Endometrial microvascular endothelial cells (primary cell): ENCODE results near the gene BASP1. TPM values are rescaled to one million over a fixed set of nuclear protein-coding genes. Genes with fewer than 3 reads are reported as not detected.

Source experiments
- in situ Hi-C: cut with HindIII; loops from 2 replicates; pipeline ENCODE4 v1.10.0; 2017; ENCODE audit warnings: low sequenced_read_pairs, low pct_unique_long_range_greater_than_20kb; ENCODE audit errors: inconsistent ontology term
- total RNA-seq: library from RNA; depleted of rRNA; stranded (reverse); fragments of >200 nt; gene quantifications from one replicate; pipeline ENCODE4 v1.2.3, GENCODE V29; 2015; ENCODE audit errors: inconsistent ontology term

BASP1 gene, protein sequence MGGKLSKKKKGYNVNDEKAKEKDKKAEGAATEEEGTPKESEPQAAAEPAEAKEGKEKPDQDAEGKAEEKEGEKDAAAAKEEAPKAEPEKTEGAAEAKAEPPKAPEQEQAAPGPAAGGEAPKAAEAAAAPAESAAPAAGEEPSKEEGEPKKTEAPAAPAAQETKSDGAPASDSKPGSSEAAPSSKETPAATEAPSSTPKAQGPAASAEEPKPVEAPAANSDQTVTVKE
- 117 TPM for total RNA-seq

DNA sequence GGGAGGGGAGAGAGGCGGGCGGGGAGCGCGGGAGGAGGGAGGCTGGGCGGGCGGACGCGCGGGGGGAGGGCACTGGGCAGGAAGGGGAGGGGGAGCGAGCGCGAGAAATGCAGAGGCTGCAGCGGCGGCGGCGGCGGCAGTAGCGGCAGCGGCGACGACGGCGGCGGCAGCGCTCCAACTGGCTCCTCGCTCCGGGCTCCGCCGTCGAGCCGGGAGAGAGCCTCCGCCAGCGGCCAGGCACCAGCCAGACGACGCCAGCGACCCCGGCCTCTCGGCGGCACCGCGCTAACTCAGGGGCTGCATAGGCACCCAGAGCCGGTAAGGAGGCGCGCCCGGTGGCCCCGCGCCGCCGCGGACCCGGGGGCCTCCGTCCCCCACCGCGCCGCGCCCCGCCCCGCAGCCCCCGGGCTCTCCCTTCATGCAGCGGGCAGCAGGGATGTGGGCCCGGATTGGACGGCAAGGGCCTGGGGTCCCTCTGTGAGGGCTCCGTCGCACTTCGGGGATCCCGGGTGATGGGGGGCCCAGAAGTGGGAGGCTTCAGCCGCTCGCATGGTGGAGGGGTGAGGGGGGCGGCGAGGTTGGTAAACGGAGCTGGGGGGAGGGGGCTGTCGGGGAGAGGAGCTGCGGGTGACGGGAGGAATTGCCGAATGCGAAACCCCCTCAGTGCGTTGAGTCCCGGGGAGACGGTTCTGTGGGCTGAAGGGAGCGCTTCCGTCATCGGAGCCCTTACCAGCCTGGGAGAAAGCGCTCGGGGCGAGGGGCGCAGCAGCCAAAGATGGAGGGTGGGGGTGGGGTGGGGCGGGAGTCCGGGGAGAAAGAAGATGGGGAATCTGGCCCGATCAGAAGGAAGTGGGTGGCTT, at the start of gene BASP1:
BASP1 (plus strand) TSS at position 139 of the 860 bp plus-strand sequence. CDS start 57,586 bp downstream, outside the sequence.
- in situ Hi-C loops = no loop called here

DNA sequence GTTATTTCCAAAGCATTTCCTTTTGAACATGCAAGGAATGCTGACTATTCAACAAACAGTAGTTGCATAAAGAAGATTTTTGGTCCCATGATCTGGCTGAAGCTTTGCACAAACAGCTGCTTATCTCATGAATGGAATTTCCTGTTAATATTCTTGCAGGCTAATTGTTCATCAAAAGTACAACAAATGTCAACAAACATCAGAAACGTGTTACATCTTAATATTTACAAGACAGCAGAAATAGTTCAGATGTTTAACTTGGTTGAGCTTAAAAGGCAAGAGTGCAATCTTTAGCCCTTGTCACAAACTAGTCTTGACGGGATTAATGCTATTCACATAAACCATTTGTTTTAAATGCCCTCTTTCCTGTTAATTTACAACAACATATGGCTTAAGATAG, 47.9 kb upstream of the BASP1 start:
- in situ Hi-C loops = no loop called here

DNA sequence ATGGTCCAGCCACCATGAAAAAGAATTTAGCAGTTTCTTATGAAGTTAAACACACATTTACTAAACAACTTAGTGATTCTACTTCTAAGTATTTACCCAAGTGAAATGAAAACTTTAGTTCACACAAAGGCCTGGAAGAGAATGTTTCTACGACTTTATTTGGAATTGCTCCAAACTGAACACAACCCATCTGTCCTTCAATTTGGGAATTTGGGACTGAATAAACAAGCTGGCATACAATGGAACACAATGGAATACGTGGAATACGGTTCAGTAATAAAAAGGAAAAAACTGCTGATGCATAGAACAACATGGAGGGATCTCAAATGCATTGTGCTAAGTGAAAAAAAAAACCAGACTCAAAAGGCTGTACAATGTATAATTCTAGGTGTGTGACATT, 44.6 kb upstream of the BASP1 start:
- in situ Hi-C loops = no loop called here

- in situ Hi-C loops = loop anchor here (25.0 kb wide), 1 partner anchor 388 kb away; no protein-coding TSS in a partner anchor
These were observed 42.5 kb upstream of the BASP1 start for GRCh38 chr5:17174965-17175364.

DNA sequence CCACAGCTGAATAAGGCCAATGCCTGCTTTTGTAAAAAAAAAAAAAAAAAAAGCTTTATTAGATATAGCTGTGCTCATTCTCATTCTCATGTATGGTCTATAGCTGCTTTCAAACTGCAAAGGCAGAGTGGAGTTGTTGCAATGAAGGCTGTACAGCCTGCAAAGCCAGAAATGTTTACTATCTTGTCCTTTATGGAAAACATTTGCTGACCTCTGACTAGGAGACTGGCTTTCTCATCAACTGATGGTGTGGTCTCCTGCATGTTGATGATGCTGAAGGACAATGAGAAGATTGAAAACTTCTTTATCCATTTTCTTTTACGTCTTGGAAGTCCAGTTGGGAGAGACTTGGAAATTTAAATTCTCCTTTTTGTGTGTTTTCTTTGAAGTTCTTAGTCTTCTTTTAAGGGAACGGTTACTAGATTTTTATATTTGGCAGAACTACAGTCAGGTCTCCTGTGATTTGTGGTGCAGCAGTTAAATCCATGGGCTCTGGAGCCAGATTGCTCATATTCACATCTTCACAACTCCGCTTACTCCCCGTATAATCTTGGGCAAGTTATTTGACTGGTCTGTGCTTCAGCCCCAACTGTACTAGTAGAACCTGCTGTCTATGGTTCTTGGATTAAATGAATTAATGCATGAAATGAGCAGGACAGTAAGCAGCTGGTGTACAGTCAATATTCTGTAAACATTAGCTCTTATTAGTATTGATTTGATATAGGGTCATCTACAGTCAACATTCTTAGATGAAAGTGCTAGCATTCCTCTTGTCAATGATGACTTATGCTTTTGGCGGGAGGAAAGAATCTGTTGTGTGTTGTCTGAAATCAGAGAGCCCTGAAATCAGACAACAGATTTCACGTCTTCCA, 39.7 kb upstream of the BASP1 start:
- in situ Hi-C loops = loop anchor here (25.0 kb wide), 1 partner anchor 390 kb away; no protein-coding TSS in a partner anchor

DNA sequence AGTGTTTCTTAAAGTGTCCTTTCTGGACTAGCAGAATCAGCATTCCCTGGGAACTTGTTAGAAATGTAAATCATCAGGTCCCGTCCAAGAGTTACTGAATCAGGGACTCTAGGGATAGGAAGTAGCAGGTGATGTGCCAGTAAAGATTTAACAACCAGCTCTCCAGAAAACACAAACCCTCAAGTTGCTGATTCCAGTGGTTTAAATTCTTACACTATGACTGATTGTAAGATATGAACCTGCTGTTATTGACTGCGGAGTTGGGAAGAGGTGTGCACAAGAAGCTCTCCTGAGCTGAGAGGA, 39.1 kb upstream of the BASP1 start:
- in situ Hi-C loops = loop anchor here (25.0 kb wide), 1 partner anchor 391 kb away; no protein-coding TSS in a partner anchor

DNA sequence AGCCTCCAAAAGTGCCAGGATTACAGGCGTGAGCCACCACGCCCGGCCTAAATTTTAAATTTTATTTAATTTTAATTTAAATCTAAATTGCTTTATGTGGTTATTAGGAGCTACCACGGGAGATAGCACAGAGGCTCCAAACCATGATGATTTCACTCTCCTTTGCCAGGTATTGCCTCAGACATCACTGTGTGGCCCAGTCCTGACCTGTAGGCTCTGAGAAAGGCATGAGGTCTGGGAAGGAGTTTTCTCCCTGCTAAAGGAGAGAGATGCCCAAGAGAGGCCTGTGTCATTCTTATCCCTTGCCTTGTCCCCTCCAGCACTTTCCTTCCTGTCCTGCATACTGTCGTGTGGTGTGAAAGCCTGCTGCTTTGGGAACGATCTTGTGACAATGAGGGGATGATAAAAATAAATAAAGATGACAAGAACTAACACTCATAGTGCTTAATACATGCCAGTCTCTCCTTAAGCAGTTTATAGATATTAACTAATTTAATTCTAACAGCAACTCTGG, 37.0 kb upstream of the BASP1 start:
- in situ Hi-C loops = loop anchor here (25.0 kb wide), 1 partner anchor 393 kb away; no protein-coding TSS in a partner anchor

GRCh38 chr5:17180864-17181723, 36.3 kb upstream of the BASP1 start:
- in situ Hi-C loops = loop anchor here (25.0 kb wide), 1 partner anchor 394 kb away; no protein-coding TSS in a partner anchor

DNA sequence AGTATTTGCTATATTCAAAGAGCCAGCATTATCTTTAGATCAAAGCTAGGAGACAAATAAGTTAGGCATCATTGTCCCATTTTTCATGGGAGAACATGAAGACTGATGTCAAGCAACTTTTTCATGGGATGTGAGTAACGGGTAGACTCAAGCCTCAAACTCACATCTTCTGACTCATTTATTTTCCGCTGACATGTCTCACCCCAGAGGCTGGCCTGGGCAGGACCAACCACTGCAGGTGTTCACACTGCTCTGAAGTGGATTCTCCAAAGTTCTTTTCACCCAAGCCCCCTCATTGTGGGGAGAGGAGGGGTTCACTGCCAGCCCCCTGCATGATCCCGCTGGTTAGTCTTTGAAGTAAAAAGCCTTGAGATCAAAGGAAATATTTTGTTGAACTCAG, 34.9 kb upstream of the BASP1 start:
- in situ Hi-C loops = loop anchor here (25.0 kb wide), 1 partner anchor 395 kb away; no protein-coding TSS in a partner anchor

DNA sequence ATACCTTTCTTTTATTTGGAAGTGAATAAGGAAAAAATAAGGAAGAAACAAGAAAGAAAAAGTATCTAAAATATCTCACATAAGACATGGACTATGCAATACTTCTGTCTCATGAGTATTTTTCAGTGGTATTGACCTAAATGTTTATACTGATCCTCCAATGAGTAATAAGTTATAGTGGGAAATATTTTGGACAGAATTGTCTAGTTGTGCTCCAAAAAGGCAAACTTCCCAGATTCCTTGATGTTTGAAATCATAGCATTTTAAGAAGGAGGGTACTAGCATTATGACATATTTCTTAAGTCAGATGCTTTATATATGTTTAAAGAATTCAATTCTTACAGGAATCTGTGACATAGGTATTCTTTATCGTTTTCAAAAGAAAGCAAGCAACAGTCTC, 34.5 kb upstream of the BASP1 start:
- in situ Hi-C loops = loop anchor here (25.0 kb wide), 1 partner anchor 396 kb away; no protein-coding TSS in a partner anchor

GRCh38 chr5:17183831-17184230, 33.6 kb upstream of the BASP1 start:
- in situ Hi-C loops = loop anchor here (25.0 kb wide), 1 partner anchor 397 kb away; no protein-coding TSS in a partner anchor

- in situ Hi-C loops = loop anchor here (25.0 kb wide), 1 partner anchor 397 kb away; no protein-coding TSS in a partner anchor
These were observed 32.8 kb upstream of the BASP1 start for GRCh38 chr5:17184588-17184987.

DNA sequence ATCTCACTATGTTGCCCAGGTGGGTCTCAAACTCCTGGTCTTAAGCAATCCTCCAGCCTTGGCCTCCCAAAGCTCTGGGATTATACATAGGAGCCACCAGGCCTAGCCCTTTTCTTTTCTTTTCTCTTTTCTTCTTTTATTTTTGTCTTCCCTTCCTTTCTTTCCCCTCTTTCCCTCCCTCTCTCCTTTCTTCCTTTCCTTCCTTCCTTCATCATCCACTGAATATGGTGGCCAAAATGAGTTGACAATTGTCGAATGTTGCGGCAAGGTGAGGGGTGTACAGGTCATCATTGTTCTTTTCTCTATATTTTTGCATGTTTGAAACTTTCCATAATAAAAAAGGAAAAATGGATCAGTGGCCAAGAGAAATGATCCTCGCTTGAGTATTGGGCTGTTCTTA, 32.1 kb upstream of the BASP1 start:
- in situ Hi-C loops = loop anchor here (25.0 kb wide), 1 partner anchor 398 kb away; no protein-coding TSS in a partner anchor

GRCh38 chr5:17185773-17186172, 31.7 kb upstream of the BASP1 start:
- in situ Hi-C loops = loop anchor here (25.0 kb wide), 1 partner anchor 398 kb away; no protein-coding TSS in a partner anchor

GRCh38 chr5:17186256-17186655, 31.2 kb upstream of the BASP1 start:
- in situ Hi-C loops = loop anchor here (25.0 kb wide), 1 partner anchor 399 kb away; no protein-coding TSS in a partner anchor

DNA sequence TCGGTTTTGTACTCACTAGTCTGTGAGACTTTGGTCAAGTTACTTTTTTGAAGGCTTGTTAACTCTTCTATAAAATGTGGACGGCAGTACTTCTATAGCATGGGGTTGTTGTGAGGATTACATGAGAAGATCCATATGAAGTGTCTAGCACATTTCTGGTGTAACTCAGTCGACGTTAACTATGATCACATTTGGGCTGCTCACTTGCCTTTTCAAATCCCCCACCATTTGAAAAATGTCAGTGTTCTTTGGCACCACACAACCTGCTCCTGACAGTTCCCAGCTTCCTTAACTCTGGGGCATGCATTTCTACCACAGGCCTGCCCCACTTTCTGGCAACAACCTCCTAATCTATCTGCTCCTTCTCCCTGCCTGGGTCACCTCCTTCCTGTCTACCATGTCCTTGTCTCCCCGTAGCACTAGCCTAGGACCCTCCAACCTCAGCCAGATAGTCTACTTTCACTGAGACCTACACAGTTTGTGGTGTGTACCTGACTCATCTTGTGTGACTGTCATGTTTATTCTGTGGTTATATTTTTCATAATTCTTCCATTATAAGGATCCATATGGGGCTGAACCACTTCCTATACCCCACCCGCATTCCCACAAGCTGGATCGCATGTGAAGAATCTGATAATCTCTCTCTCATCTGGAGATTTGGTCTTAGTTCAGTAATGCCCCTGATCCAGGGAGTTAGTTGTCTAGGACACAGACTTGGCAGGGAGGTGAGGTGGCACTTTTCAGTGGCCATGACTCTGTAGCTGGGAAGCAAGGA, 30.2 kb upstream of the BASP1 start:
- in situ Hi-C loops = loop anchor here (25.0 kb wide), 1 partner anchor 400 kb away; no protein-coding TSS in a partner anchor

- in situ Hi-C loops = loop anchor here (25.0 kb wide), 1 partner anchor 400 kb away; no protein-coding TSS in a partner anchor
These were observed 29.7 kb upstream of the BASP1 start for GRCh38 chr5:17187786-17188170.
